Measurements from ENCODE around the gene IP6K3.

The IP6K3 gene

DNA sequence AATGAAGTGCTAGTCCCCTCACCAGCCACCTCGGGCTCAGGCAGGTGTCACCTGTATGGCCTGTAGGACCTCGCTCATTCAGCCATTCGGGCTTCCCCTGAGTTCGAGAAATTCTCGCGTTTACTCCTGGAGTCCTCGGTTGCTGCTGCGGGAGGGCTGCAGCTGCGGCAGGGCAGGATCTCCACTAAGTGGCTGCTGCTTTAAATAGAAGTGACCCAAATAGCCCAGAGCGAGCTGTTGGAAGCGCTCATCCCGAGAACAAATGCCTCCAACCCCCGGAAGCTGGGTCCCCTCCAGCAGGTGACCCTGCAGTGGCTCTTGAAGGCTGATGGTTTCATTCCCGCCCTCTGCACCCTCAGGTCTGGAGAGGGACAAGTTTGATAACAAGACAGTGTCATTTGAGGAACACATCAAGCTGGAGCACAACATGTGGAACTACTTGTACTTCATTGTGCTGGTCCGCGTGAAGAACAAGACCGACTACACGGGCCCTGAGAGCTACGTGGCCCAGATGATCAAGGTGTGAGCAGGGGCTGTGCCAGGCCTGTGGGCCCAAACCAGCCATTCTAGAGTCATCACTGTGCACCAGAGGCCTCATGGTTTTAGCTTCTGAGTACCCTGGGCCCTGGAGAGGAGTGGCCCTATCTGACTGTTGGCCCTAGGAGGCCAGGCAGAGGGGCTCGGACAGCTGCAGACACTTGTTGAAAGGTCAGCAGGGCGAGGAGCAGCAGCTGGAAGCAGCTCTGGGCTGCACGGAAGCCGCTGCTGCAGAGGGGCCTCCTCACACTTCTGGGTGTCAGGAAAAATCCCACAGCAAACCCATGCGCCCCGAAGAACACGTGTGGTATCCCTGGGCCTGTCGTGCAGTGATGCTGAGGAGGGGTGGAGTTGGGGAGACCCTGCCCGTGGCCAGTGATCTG lies 53.3 kb downstream of the IP6K3 start:
- H3K4me3 Mint-ChIP-seq = no peak overlapping the region
- no peak for DNase-seq
- H3K9me3 Mint-ChIP-seq = no peaks in the 10 kb centered on the region
- H3K27me3 Mint-ChIP-seq (ENCODE audit: low read depth, poor library complexity) = peaks cover 2% of the 10 kb centered on the region
- peaks cover 53% of the 10 kb centered on the region for H3K4me1 Mint-ChIP-seq
- H3K27ac Mint-ChIP-seq = peak overlapping the region; percentile 78
- TF ChIP-seq, protein P1, sequence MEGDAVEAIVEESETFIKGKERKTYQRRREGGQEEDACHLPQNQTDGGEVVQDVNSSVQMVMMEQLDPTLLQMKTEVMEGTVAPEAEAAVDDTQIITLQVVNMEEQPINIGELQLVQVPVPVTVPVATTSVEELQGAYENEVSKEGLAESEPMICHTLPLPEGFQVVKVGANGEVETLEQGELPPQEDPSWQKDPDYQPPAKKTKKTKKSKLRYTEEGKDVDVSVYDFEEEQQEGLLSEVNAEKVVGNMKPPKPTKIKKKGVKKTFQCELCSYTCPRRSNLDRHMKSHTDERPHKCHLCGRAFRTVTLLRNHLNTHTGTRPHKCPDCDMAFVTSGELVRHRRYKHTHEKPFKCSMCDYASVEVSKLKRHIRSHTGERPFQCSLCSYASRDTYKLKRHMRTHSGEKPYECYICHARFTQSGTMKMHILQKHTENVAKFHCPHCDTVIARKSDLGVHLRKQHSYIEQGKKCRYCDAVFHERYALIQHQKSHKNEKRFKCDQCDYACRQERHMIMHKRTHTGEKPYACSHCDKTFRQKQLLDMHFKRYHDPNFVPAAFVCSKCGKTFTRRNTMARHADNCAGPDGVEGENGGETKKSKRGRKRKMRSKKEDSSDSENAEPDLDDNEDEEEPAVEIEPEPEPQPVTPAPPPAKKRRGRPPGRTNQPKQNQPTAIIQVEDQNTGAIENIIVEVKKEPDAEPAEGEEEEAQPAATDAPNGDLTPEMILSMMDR (IDR thresholded peaks at IDR 0.05) = no peak
- H3K36me3 Mint-ChIP-seq (ENCODE audit: low read depth) = peaks cover 5% of the 10 kb centered on the region

DNA sequence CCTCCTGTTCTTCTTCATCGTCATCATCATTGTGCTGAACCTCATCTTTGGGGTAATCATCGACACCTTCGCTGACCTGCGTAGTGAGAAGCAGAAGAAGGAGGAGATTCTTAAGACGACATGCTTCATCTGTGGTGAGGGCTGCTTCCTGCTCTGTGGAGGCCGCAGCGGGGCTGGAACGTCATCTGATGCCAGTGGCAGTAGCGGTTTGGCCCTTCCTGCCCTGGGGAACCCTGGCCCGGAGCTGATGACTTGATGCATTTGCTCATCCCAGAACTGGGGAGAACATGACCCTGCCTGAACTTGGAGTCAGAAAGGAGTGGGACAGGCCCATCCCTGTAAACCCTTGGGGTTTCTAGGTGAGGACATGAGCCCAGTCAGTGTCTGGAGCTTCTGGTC lies 53.9 kb downstream of the IP6K3 start:
- Mint-ChIP-seq H3K4me1 (peaks cover 53% of the 10 kb centered on the region), H3K27me3 (ENCODE audit: low read depth, poor library complexity) (peaks cover 2% of the 10 kb centered on the region), H3K27ac (no peak overlapping the region), H3K36me3 (ENCODE audit: low read depth) (peaks cover 5% of the 10 kb centered on the region), H3K9me3 (no peaks in the 10 kb centered on the region), H3K4me3 (no peak overlapping the region)
- DNase-seq = no peak
- TF ChIP-seq, protein P1 (IDR thresholded peaks at IDR 0.05) = no peak

DNA sequence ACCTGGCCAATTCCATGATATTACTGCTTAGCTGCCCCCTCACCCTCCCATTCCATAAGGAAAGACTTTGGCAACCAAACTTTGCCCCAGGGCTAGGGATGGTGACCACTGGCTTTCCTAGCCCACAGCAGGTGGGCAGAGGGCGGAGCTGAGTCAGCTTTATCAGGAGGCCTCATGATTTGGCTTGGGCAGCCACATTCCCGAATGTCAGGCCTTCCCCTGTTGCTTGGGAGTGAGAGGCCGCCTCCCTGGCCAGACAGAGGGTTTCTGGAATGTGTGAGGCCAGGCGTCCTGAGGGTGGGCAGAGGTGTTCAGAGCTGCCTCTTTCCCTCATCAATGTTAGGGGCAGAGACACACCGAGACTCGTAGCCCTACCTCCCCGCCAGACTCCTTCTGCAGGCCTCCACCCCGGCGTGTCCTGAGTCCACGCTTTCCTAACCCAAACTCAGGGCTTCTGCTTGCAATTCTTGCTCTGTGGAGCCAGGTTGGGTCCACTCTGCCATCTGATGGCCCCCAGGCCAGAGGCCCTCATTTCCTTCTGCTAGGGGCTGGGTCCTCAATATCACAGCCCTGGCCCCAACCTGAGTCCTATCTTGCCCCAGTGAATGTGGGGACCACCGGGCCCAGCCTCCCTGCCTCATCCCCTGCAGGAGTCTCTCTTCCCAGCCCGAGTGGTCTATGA lies 54.5 kb downstream of the IP6K3 start:
- Mint-ChIP-seq H3K4me1 (peaks cover 48% of the 10 kb centered on the region), H3K4me3 (no peak overlapping the region), H3K27ac (no peak overlapping the region)

DNA sequence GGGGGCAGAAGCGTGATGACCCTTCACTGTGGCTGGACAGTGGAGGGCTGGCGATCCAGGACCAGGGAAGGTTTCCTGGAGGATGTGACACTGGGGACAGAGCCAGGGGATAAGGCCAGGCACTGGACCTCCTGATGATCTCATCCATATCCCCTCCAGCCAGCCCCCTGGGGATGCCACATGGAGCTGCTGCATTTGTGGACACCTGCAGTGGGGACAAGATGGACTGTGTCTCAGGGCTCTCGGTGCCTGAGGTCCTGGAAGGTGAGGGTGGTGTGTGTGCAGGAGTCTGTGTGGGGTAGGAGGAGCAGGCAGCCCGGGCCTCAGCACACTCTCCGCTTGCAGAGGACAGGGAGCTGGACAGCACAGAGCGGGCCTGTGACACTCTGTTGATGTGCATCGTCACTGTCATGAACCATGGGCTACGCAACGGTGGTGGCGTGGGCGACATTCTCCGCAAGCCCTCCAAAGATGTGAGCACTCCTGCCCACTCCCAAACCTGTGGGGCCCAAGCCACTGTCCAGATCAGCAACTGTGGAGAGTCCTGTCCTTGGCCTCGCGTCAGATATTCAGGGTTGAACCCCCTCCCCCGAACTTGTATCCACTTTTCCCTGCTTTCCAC lies 55.1 kb downstream of the IP6K3 start:
- H3K4me3 Mint-ChIP-seq = no peak overlapping the region
- H3K4me1 Mint-ChIP-seq = peaks cover 50% of the 10 kb centered on the region
- no peaks in the 10 kb centered on the region for H3K9me3 Mint-ChIP-seq
- H3K27ac Mint-ChIP-seq = no peak overlapping the region
- H3K27me3 Mint-ChIP-seq (ENCODE audit: low read depth, poor library complexity) = peaks cover 2% of the 10 kb centered on the region
- peaks cover 5% of the 10 kb centered on the region for H3K36me3 Mint-ChIP-seq (ENCODE audit: low read depth)
- TF ChIP-seq, protein P1 (IDR thresholded peaks at IDR 0.05) = no peak
- no peak for DNase-seq

More for the DNA sequence above, 54.5 kb downstream of the IP6K3 start:
- peaks cover 5% of the 10 kb centered on the region for H3K36me3 Mint-ChIP-seq (ENCODE audit: low read depth)
- no peaks in the 10 kb centered on the region for H3K9me3 Mint-ChIP-seq
- peaks cover 2% of the 10 kb centered on the region for H3K27me3 Mint-ChIP-seq (ENCODE audit: low read depth, poor library complexity)
- no peak for DNase-seq
- TF ChIP-seq, protein P1 (IDR thresholded peaks at IDR 0.05) = no peak

DNA sequence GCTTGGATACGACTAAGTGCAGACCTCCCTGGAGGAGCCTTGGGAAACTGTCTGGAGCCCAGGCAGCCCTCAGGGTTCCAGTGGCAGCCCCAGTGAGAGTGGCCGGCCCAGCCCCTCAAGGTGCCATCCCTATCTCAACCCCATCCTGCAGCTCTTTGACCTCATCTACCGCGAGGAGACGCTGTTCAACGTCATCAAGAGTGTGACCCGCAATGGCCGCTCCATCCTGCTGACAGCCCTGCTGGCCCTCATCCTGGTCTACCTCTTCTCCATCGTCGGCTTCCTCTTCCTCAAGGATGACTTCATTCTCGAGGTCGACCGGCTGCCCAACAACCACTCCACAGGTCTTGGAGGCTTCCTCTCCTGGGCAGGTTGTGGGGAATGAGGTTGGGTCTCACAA lies 55.9 kb downstream of the IP6K3 start:
- H3K4me3 Mint-ChIP-seq = no peak overlapping the region
- no peaks in the 10 kb centered on the region for H3K9me3 Mint-ChIP-seq
- TF ChIP-seq, protein P1 (IDR thresholded peaks at IDR 0.05) = no peak
- H3K4me1 Mint-ChIP-seq = peaks cover 46% of the 10 kb centered on the region
- no peak for DNase-seq
- no peak overlapping the region for H3K27ac Mint-ChIP-seq
- H3K36me3 Mint-ChIP-seq (ENCODE audit: low read depth) = peaks cover 5% of the 10 kb centered on the region
- H3K27me3 Mint-ChIP-seq (ENCODE audit: low read depth, poor library complexity) = peaks cover 2% of the 10 kb centered on the region

Measured in nephron progenitor cell (in vitro differentiated cells).